ENCODE results near the gene MAGI1.
"Not testable (repeated sequence)": the region's sequence is repeated elsewhere in the genome, so short reads cannot be mapped to it uniquely, and the experiment has no call there.

The MAGI1 gene

GRCh38 chr3:66038726-66039589 lies at the start of gene MAGI1:
Gene MAGI1 (minus strand): TSS chr3:66038918. CDS start chr3:66038308, 610 bp downstream.
- peak; percentile 98 for DNase-seq

GRCh38 chr3:66083784-66084213 lies 45.1 kb upstream of the MAGI1 start:
- DNase-seq: no peak

- no peak for DNase-seq
Measured at GRCh38 chr3:66083096-66083678, 44.5 kb upstream of the MAGI1 start.

- DNase-seq: no peak
Measured at GRCh38 chr3:66082679-66083078, 44.0 kb upstream of the MAGI1 start.

- DNase-seq: no peak
Measured at GRCh38 chr3:66080167-66080566, 41.4 kb upstream of the MAGI1 start.

- DNase-seq: no peak
Measured at GRCh38 chr3:66077973-66078372, 39.3 kb upstream of the MAGI1 start.

GRCh38 chr3:66076861-66077470 lies 38.2 kb upstream of the MAGI1 start:
- no peak for DNase-seq

- DNase-seq: no peak
Measured at GRCh38 chr3:66075281-66075680, 36.6 kb upstream of the MAGI1 start.

- DNase-seq: no peak
Measured at GRCh38 chr3:66073464-66074141, 34.9 kb upstream of the MAGI1 start.

GRCh38 chr3:66068255-66068654 lies 29.5 kb upstream of the MAGI1 start:
- DNase-seq: no peak

GRCh38 chr3:66066963-66067617 lies 28.4 kb upstream of the MAGI1 start:
- no peak for DNase-seq

GRCh38 chr3:66055289-66055688 lies 16.6 kb upstream of the MAGI1 start:
- no peak for DNase-seq

- no peak for DNase-seq
Measured at GRCh38 chr3:66053550-66054094, 14.9 kb upstream of the MAGI1 start.

GRCh38 chr3:66052721-66053549 lies 14.2 kb upstream of the MAGI1 start:
- no peak for DNase-seq

- no peak for DNase-seq
Measured at GRCh38 chr3:66050821-66051220, 12.1 kb upstream of the MAGI1 start.

GRCh38 chr3:66048051-66048395 lies 9.3 kb upstream of the MAGI1 start:
- no peak for DNase-seq

- DNase-seq: no peak
Measured at GRCh38 chr3:66047311-66048050, 8.8 kb upstream of the MAGI1 start.

- not testable (repeated sequence) for DNase-seq
Measured at GRCh38 chr3:66046321-66046720, 7.6 kb upstream of the MAGI1 start.

- no peak for DNase-seq
Measured at GRCh38 chr3:66041828-66042227, 3.1 kb upstream of the MAGI1 start.

GRCh38 chr3:66041116-66041515 lies 2.4 kb upstream of the MAGI1 start:
- no peak for DNase-seq

- DNase-seq: peak; percentile 82
Measured at GRCh38 chr3:66039590-66039887, 821 bp upstream of the MAGI1 start.

All from islet precursor cell (in vitro differentiated cells).